Neural cell (in vitro differentiated cells): Measurements from ENCODE around the gene ARHGAP45.

Experiments used
- EZH2 ChIP-seq: fragments of 200-600, 300-800 bp; shearing (Covaris generic), sonication (generic); IDR thresholded peaks from 2 replicates; pipeline ENCODE4 v1.6.1; 2014; ENCODE audit warnings: antibody characterized with exemption, low read length, borderline replicate concordance, mild to moderate bottlenecking; ENCODE audit not compliant: insufficient read depth, poor library complexity, severe bottlenecking
- MXI1 ChIP-seq: fragments of 450-650 bp; conservative IDR thresholded peaks from 2 replicates; pipeline ENCODE4 v1.6.1; 2014; ENCODE audit warnings: antibody characterized with exemption, mild to moderate bottlenecking; ENCODE audit not compliant: poor library complexity, severe bottlenecking
- POLR2AphosphoS5 ChIP-seq: IDR thresholded peaks from 2 replicates; pipeline ENCODE4 v1.6.1; 2012
- RAD21 ChIP-seq: fragments of 450-650 bp; conservative IDR thresholded peaks from 2 replicates; pipeline ENCODE4 v1.6.1; 2014; ENCODE audit warnings: antibody characterized with exemption, mild to moderate bottlenecking, moderate library complexity
- SMC3 ChIP-seq: fragments of 450-650 bp; conservative IDR thresholded peaks from 2 replicates; pipeline ENCODE4 v1.6.1; 2014; ENCODE audit warnings: antibody characterized with exemption, mild to moderate bottlenecking, moderate library complexity; ENCODE audit not compliant: poor library complexity
- TF ChIP-seq, protein P1 (sequence below): fragments of 450-650 bp; IDR thresholded peaks from 2 replicates; pipeline ENCODE4 v1.5.1; 2014; ENCODE audit warnings: antibody characterized with exemption, mild to moderate bottlenecking, moderate library complexity; ENCODE audit not compliant: poor library complexity, severe bottlenecking

DNA sequence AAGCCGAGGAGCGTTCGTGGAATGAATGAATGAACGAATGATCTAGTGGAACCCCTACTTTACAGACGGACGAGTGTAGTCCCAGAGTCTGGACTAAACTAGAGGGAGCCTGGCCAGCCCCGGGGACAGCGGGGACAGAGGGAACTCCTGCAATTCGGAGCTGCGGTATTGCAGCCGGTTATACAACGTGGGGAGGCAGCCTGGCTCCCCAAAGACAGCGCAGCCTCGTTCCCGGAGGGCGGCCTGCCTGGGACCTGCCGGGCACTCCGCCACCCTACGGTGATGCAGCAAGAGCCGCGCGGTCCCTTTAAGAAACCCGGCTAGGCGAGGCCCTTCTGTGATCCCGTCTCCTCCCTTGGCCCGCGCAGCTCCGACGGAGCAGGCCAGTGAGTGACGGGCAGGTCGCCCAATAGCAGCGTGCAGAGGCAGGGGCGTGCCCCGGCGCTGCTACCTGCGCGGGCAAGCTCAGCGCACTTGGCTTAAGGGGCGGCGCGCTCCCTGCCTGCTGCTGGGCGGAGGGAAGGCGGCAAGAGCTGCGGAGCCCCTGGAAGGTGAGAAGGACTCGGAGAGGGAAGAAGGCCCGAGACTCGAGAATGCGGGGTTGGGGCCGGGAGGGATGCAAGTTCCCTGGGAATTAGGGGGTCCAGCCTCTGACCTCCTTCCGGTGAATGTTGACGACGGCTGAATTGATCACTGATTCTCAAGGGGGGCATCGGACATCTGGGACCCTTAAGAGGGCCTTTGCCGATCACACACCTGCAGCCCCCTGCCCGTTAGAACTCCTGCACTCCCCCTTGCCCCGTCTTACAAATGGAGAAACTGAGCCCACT, 27.1 kb upstream of the ARHGAP45 start, which contains the start of gene ABCA7:
- TF ChIP-seq, protein P1, sequence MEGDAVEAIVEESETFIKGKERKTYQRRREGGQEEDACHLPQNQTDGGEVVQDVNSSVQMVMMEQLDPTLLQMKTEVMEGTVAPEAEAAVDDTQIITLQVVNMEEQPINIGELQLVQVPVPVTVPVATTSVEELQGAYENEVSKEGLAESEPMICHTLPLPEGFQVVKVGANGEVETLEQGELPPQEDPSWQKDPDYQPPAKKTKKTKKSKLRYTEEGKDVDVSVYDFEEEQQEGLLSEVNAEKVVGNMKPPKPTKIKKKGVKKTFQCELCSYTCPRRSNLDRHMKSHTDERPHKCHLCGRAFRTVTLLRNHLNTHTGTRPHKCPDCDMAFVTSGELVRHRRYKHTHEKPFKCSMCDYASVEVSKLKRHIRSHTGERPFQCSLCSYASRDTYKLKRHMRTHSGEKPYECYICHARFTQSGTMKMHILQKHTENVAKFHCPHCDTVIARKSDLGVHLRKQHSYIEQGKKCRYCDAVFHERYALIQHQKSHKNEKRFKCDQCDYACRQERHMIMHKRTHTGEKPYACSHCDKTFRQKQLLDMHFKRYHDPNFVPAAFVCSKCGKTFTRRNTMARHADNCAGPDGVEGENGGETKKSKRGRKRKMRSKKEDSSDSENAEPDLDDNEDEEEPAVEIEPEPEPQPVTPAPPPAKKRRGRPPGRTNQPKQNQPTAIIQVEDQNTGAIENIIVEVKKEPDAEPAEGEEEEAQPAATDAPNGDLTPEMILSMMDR, result peak; percentile 22
- peak; percentile 83 for TF ChIP-seq POLR2AphosphoS5
- peak; percentile 25 for TF ChIP-seq RAD21
- no peak for TF ChIP-seq EZH2
- peak; percentile 22 for TF ChIP-seq SMC3
- TF ChIP-seq MXI1, result peak; percentile 70
